ENCODE results near the gene SLC2A3. TPM values are rescaled to one million over a fixed set of nuclear protein-coding genes. Genes with fewer than 3 reads are reported as not detected.
"Not testable (repeated sequence)": the region's sequence is repeated elsewhere in the genome, so short reads cannot be mapped to it uniquely, and the experiment has no call there.

SLC2A3 gene
- polyA plus RNA-seq, 1 donor (not counting 4 experiments of a cell fraction or from before 2014, with no cell fraction given), result 40.5 TPM

- FAIRE-seq (no peak), DNase-seq (ENCODE audit: low read depth, low spot score) (no peak)
- Histone ChIP-seq H3K9me3 (ENCODE audit: control insufficient read depth, low read depth, low read length) (no peaks in the 10 kb centered on the region), H3K4me3 (ENCODE audit: control insufficient read depth in 2 of 3, extremely low read depth in 1 of 3, insufficient read depth in 2 of 3, low read depth in 1 of 3, low read length in 3 of 3) (no peak overlapping the region), H3K9me1 (ENCODE audit: control insufficient read depth, extremely low read depth, insufficient read depth, low read length) (no peaks in the 10 kb centered on the region), H3K27me3 (ENCODE audit: control insufficient read depth, extremely low read depth, insufficient read depth, low read length) (no peaks in the 10 kb centered on the region), H4K20me1 (ENCODE audit: control insufficient read depth, extremely low read depth, insufficient read depth, low read length) (no peaks in the 10 kb centered on the region), H3K79me2 (ENCODE audit: control insufficient read depth, insufficient read depth, low read length) (no peaks in the 10 kb centered on the region), H3K9ac (ENCODE audit: control insufficient read depth, extremely low read depth, insufficient read depth, low read length) (no peak overlapping the region), H3K27ac (ENCODE audit: control insufficient read depth, insufficient read depth, low read length) (peak overlapping the region; percentile 19), H2AFZ (ENCODE audit: control insufficient read depth, low read length) (no peak overlapping the region), H3K4me2 (ENCODE audit: control insufficient read depth, extremely low read depth, insufficient read depth, low read depth, low read length) (peak overlapping the region; percentile 87), H3K36me3 (ENCODE audit: control insufficient read depth in 2 of 2, extremely low read depth in 1 of 2, insufficient read depth in 2 of 2, low read length in 2 of 2) (no peaks in the 10 kb centered on the region), H3K4me1 (ENCODE audit: control insufficient read depth, extremely low read depth, insufficient read depth, low read length) (peaks cover 22% of the 10 kb centered on the region)
- no peak for TF ChIP-seq CTCF (optimal IDR thresholded peaks at IDR 0.05 in 1 of 3, IDR thresholded peaks at IDR 0.05 in 1 of 3, conservative IDR thresholded peaks at IDR 0.05 in 1 of 3; ENCODE audit: extremely low read depth in 1 of 3, insufficient read depth in 2 of 3, low read length in 3 of 3)
- no peak for TF ChIP-seq EZH2 (IDR thresholded peaks at IDR 0.05; ENCODE audit: low read length)
- dilution Hi-C loops (cut with MboI; ENCODE audit: extremely low pct_ligation_motif_present, low sequenced_read_pairs), result no loop called here
These were observed 23.3 kb upstream of the SLC2A3 start for GRCh38 chr12:7959278-7959677.

GRCh38 chr12:7954877-7955276 is 18.9 kb upstream of the SLC2A3 start:
- H4K20me1 ChIP-seq (ENCODE audit: control insufficient read depth, extremely low read depth, insufficient read depth, low read length); DNase-seq (ENCODE audit: low read depth, low spot score); H3K79me2 ChIP-seq (ENCODE audit: control insufficient read depth, insufficient read depth, low read length); dilution Hi-C loops (cut with MboI; ENCODE audit: extremely low pct_ligation_motif_present, low sequenced_read_pairs); H3K27ac ChIP-seq (ENCODE audit: control insufficient read depth, insufficient read depth, low read length); H3K9me3 ChIP-seq (ENCODE audit: control insufficient read depth, low read depth, low read length); H3K36me3 ChIP-seq (ENCODE audit: control insufficient read depth in 2 of 2, extremely low read depth in 1 of 2, insufficient read depth in 2 of 2, low read length in 2 of 2); H3K9me1 ChIP-seq (ENCODE audit: control insufficient read depth, extremely low read depth, insufficient read depth, low read length); H2AFZ ChIP-seq (ENCODE audit: control insufficient read depth, low read length); H3K4me2 ChIP-seq (ENCODE audit: control insufficient read depth, extremely low read depth, insufficient read depth, low read depth, low read length); H3K9ac ChIP-seq (ENCODE audit: control insufficient read depth, extremely low read depth, insufficient read depth, low read length); H3K4me3 ChIP-seq (ENCODE audit: control insufficient read depth in 2 of 3, extremely low read depth in 1 of 3, insufficient read depth in 2 of 3, low read depth in 1 of 3, low read length in 3 of 3); H3K27me3 ChIP-seq (ENCODE audit: control insufficient read depth, extremely low read depth, insufficient read depth, low read length): not testable (repeated sequence)
- peaks cover 13% of the 10 kb centered on the region for H3K4me1 ChIP-seq (ENCODE audit: control insufficient read depth, extremely low read depth, insufficient read depth, low read length)
- peak; percentile 36 for FAIRE-seq

GRCh38 chr12:7954418-7954817 is 18.4 kb upstream of the SLC2A3 start:
- DNase-seq (ENCODE audit: low read depth, low spot score); H3K9me1 ChIP-seq (ENCODE audit: control insufficient read depth, extremely low read depth, insufficient read depth, low read length); H3K9me3 ChIP-seq (ENCODE audit: control insufficient read depth, low read depth, low read length); H3K79me2 ChIP-seq (ENCODE audit: control insufficient read depth, insufficient read depth, low read length); H3K4me1 ChIP-seq (ENCODE audit: control insufficient read depth, extremely low read depth, insufficient read depth, low read length); H3K4me3 ChIP-seq (ENCODE audit: control insufficient read depth in 2 of 3, extremely low read depth in 1 of 3, insufficient read depth in 2 of 3, low read depth in 1 of 3, low read length in 3 of 3); H3K27ac ChIP-seq (ENCODE audit: control insufficient read depth, insufficient read depth, low read length); H3K36me3 ChIP-seq (ENCODE audit: control insufficient read depth in 2 of 2, extremely low read depth in 1 of 2, insufficient read depth in 2 of 2, low read length in 2 of 2); H3K27me3 ChIP-seq (ENCODE audit: control insufficient read depth, extremely low read depth, insufficient read depth, low read length); H4K20me1 ChIP-seq (ENCODE audit: control insufficient read depth, extremely low read depth, insufficient read depth, low read length); H3K4me2 ChIP-seq (ENCODE audit: control insufficient read depth, extremely low read depth, insufficient read depth, low read depth, low read length); H2AFZ ChIP-seq (ENCODE audit: control insufficient read depth, low read length); dilution Hi-C loops (cut with MboI; ENCODE audit: extremely low pct_ligation_motif_present, low sequenced_read_pairs); H3K9ac ChIP-seq (ENCODE audit: control insufficient read depth, extremely low read depth, insufficient read depth, low read length): not testable (repeated sequence)
- peak; percentile 44 for FAIRE-seq

- H3K79me2 ChIP-seq (ENCODE audit: control insufficient read depth, insufficient read depth, low read length); H3K36me3 ChIP-seq (ENCODE audit: control insufficient read depth in 2 of 2, extremely low read depth in 1 of 2, insufficient read depth in 2 of 2, low read length in 2 of 2); H3K27me3 ChIP-seq (ENCODE audit: control insufficient read depth, extremely low read depth, insufficient read depth, low read length); H3K4me2 ChIP-seq (ENCODE audit: control insufficient read depth, extremely low read depth, insufficient read depth, low read depth, low read length); H3K9me1 ChIP-seq (ENCODE audit: control insufficient read depth, extremely low read depth, insufficient read depth, low read length); DNase-seq (ENCODE audit: low read depth, low spot score); H2AFZ ChIP-seq (ENCODE audit: control insufficient read depth, low read length); H3K4me1 ChIP-seq (ENCODE audit: control insufficient read depth, extremely low read depth, insufficient read depth, low read length); H3K9me3 ChIP-seq (ENCODE audit: control insufficient read depth, low read depth, low read length); H3K9ac ChIP-seq (ENCODE audit: control insufficient read depth, extremely low read depth, insufficient read depth, low read length); dilution Hi-C loops (cut with MboI; ENCODE audit: extremely low pct_ligation_motif_present, low sequenced_read_pairs); H4K20me1 ChIP-seq (ENCODE audit: control insufficient read depth, extremely low read depth, insufficient read depth, low read length); H3K27ac ChIP-seq (ENCODE audit: control insufficient read depth, insufficient read depth, low read length); H3K4me3 ChIP-seq (ENCODE audit: control insufficient read depth in 2 of 3, extremely low read depth in 1 of 3, insufficient read depth in 2 of 3, low read depth in 1 of 3, low read length in 3 of 3): not testable (repeated sequence)
- peak; percentile 58 for FAIRE-seq
These were observed 17.9 kb upstream of the SLC2A3 start for GRCh38 chr12:7953912-7954311.

All from keratinocyte (primary cell).